HL-60 (cell line): Measurements from ENCODE around the gene CLIC4.

ENCODE experiments used
- DNase-seq, 2 experiments: peaks; one replicate each; pipeline ENCODE4 v3.0.0-alpha.2; 2010 to 2020; ENCODE audit warnings: low read depth in 1 of 2, low spot score in 1 of 2
- H3K27ac ChIP-seq: fragments of 250-450 bp; sonication (Bioruptor Pico); replicated peaks from 2 replicates; pipeline ENCODE4 v1.5.1; 2020; ENCODE audit warnings: mild to moderate bottlenecking, moderate library complexity
- H3K27me3 ChIP-seq: fragments of 250-450 bp; sonication (Bioruptor Pico); 2 replicates; pipeline ENCODE4 v1.5.1; 2021; ENCODE audit warnings: mild to moderate bottlenecking, moderate library complexity; ENCODE audit not compliant: insufficient read depth, poor library complexity, severe bottlenecking
- H3K4me3 ChIP-seq: replicated peaks from 2 replicates; pipeline ENCODE4 v1.5.1; 2011; ENCODE audit warnings: mild to moderate bottlenecking, control low read depth, low read length; ENCODE audit not compliant: insufficient read depth
- GABPA ChIP-seq: IDR thresholded peaks from 2 replicates; pipeline ENCODE4 v1.6.1; 2012; ENCODE audit warnings: low read depth
- POLR2AphosphoS5 ChIP-seq: IDR thresholded peaks from 2 replicates; pipeline ENCODE4 v1.6.1; 2012; ENCODE audit warnings: low read depth
- SPI1 ChIP-seq: IDR thresholded peaks from 2 replicates; pipeline ENCODE4 v1.6.1; 2012; ENCODE audit warnings: low read depth, mild to moderate bottlenecking, borderline replicate concordance
- TF ChIP-seq, protein P1 (sequence below): IDR thresholded peaks from 2 replicates; pipeline ENCODE4 v1.6.1; 2012; ENCODE audit warnings: low read depth; ENCODE audit not compliant: insufficient replicate concordance
- TF ChIP-seq, protein P2 (sequence below): IDR thresholded peaks from one replicate; pipeline ENCODE4 v1.5.1; 2011; ENCODE audit warnings: low read length, control low read depth, inconsistent platforms; ENCODE audit not compliant: insufficient read depth

The CLIC4 gene

DNA sequence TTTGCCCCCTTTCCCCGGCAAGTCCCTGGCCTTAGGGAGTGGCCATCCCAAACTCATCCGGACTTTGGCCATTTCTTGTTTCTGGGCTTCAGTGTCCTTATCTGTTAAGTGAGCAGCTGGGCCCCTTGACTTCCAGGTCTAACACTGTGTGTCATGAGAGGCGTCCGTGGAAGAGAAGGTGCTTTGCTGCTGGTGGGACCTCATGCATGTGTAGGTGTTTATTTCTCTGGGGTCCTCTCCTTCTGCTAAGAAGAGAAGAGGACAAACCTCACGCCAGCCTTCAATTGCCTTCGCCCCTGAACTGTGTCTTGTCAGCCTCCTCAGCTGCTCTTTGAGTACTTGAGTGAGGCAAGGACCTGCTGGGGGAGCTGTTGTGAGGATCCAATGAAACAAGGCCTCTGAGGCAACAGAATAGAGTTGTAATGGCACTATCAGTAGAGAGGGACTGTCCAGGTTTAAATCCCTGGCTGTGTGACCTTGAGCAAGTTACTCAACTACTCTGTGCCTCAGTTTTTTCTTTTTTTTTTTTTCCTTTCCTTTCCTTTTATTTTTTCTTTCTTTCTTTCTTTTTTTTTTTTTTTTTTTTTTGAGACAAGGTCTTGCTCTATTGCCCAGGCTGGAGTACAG lies 112.4 kb downstream of the CLIC4 start:
- no peak for TF ChIP-seq POLR2AphosphoS5
- TF ChIP-seq, protein P1, sequence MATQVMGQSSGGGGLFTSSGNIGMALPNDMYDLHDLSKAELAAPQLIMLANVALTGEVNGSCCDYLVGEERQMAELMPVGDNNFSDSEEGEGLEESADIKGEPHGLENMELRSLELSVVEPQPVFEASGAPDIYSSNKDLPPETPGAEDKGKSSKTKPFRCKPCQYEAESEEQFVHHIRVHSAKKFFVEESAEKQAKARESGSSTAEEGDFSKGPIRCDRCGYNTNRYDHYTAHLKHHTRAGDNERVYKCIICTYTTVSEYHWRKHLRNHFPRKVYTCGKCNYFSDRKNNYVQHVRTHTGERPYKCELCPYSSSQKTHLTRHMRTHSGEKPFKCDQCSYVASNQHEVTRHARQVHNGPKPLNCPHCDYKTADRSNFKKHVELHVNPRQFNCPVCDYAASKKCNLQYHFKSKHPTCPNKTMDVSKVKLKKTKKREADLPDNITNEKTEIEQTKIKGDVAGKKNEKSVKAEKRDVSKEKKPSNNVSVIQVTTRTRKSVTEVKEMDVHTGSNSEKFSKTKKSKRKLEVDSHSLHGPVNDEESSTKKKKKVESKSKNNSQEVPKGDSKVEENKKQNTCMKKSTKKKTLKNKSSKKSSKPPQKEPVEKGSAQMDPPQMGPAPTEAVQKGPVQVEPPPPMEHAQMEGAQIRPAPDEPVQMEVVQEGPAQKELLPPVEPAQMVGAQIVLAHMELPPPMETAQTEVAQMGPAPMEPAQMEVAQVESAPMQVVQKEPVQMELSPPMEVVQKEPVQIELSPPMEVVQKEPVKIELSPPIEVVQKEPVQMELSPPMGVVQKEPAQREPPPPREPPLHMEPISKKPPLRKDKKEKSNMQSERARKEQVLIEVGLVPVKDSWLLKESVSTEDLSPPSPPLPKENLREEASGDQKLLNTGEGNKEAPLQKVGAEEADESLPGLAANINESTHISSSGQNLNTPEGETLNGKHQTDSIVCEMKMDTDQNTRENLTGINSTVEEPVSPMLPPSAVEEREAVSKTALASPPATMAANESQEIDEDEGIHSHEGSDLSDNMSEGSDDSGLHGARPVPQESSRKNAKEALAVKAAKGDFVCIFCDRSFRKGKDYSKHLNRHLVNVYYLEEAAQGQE = no peak
- TF ChIP-seq SPI1 = no peak
- no peak for TF ChIP-seq GABPA
- TF ChIP-seq, protein P2, sequence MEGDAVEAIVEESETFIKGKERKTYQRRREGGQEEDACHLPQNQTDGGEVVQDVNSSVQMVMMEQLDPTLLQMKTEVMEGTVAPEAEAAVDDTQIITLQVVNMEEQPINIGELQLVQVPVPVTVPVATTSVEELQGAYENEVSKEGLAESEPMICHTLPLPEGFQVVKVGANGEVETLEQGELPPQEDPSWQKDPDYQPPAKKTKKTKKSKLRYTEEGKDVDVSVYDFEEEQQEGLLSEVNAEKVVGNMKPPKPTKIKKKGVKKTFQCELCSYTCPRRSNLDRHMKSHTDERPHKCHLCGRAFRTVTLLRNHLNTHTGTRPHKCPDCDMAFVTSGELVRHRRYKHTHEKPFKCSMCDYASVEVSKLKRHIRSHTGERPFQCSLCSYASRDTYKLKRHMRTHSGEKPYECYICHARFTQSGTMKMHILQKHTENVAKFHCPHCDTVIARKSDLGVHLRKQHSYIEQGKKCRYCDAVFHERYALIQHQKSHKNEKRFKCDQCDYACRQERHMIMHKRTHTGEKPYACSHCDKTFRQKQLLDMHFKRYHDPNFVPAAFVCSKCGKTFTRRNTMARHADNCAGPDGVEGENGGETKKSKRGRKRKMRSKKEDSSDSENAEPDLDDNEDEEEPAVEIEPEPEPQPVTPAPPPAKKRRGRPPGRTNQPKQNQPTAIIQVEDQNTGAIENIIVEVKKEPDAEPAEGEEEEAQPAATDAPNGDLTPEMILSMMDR = no peak
- no peak overlapping the region for H3K4me3 ChIP-seq
- no peak overlapping the region for H3K27ac ChIP-seq
- H3K27me3 ChIP-seq = no peaks in the 10 kb centered on the region
- DNase-seq = no peak

DNA sequence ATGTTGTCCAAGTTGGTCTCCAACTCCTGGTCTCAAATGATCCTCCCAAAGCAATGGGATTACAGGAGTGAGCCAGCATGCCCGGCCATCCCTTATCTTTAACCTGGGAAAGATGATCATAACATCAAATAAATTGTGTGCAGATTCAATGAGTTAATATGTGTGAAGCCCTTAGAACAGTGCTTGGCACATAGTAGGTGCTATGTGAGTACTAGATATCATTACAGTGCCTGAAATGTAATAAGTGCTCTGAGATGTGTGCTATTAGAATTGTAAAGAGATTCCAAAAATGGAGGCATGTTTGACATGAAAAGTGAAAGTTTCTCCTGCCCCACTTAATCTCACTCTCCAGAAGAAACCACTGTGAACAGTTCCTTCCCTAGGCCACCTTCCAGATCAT lies 113.0 kb downstream of the CLIC4 start:
- no peaks in the 10 kb centered on the region for H3K27me3 ChIP-seq
- H3K4me3 ChIP-seq = no peak overlapping the region
- no peak overlapping the region for H3K27ac ChIP-seq
- no peak for DNase-seq
- TF ChIP-seq GABPA (no peak), SPI1 (no peak), POLR2AphosphoS5 (no peak)
- TF ChIP-seq, protein P2 = no peak
- TF ChIP-seq, protein P1 = no peak

DNA sequence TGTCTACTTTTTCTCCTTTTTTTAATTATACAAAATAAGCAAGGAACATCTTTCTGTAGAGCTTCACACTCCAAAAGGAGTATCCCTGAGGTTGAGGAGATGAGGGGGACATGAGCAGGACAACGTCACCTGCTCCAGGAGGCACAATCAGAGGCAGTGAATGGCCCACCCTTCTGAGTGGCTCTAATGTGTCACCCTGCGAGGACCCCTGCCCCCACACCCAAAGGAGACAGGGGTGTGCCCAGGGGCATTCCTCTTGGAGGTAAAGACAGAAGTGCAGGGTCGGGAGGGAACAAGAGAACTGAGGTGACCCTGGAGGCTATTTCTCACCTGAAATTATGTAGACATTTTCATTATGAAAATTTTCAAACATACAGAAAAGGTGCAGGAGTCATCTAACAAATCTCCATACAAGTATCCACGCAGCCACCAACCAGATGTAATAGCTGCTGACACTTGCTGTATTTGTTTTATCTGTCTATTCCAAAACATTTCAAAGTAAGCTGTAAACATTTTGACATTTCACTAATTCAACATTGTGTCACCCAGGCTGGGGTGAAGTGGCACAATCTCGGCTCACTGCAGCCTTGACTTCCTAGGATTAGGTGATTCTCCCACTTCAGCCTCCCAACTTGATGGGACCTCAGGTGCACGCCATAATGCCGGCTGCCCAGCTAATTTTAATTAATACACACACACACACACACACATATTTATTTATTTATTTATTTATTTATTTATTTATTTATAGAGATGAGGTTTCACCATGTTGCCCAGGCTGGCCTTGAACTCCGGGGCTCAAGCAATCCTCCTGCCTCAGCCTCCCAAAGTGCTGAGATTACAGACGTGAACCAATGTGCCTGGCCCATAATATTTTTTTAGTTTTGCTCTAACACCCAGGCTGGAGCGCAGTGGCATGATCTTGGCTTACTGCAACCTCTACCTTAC lies 114.1 kb downstream of the CLIC4 start:
- TF ChIP-seq GABPA (no peak), POLR2AphosphoS5 (no peak), SPI1 (no peak)
- TF ChIP-seq, protein P1 = no peak
- TF ChIP-seq, protein P2 = no peak
- no peak overlapping the region for H3K4me3 ChIP-seq

More for the DNA sequence above, 114.1 kb downstream of the CLIC4 start:
- no peak for DNase-seq
- H3K27me3 ChIP-seq = no peaks in the 10 kb centered on the region
- H3K27ac ChIP-seq = no peak overlapping the region
